LHCN-M2 (cell line): ENCODE measurements around the gene UBR1. TPM values are rescaled to one million over a fixed set of nuclear protein-coding genes. Genes with fewer than 3 reads are reported as not detected.
"Not testable (repeated sequence)": the region's sequence is repeated elsewhere in the genome, so short reads cannot be mapped to it uniquely, and the experiment has no call there.

Experiments used
- DNase-seq: peaks from one replicate; pipeline ENCODE4 v3.0.0-alpha.2; 2012; ENCODE audit warnings: low read depth
- total RNA-seq: library from RNA; depleted of rRNA; stranded (reverse); fragments of >200 nt; gene quantifications from 2 replicates; pipeline ENCODE4 v1.2.3, GENCODE V29; 2014

The UBR1 gene
- total RNA-seq, 1 experiment from 2014 or later: 24.7 TPM

GRCh38 chr15:42974202-42974862 is 131.5 kb downstream of the UBR1 start:
- no peak for DNase-seq

- no peak for DNase-seq
These were observed 132.7 kb downstream of the UBR1 start for GRCh38 chr15:42973114-42973513.

- DNase-seq: no peak
These were observed 134.0 kb downstream of the UBR1 start for GRCh38 chr15:42971830-42972229.

GRCh38 chr15:42964476-42964875 is 141.4 kb downstream of the UBR1 start:
- DNase-seq: no peak

- DNase-seq: peak; percentile 86
These were observed 150.3 kb downstream of the UBR1 start for GRCh38 chr15:42955518-42955917.

- no peak for DNase-seq
These were observed 151.5 kb downstream of the UBR1 start for GRCh38 chr15:42954291-42954690.

GRCh38 chr15:42948898-42949297 is 156.9 kb downstream of the UBR1 start:
- not testable (repeated sequence) for DNase-seq

GRCh38 chr15:42940527-42940926 is 165.3 kb downstream of the UBR1 start:
- DNase-seq: no peak

- no peak for DNase-seq
These were observed 166.0 kb downstream of the UBR1 start for GRCh38 chr15:42939841-42940240.

- DNase-seq: no peak
These were observed 168.7 kb downstream of the UBR1 start for GRCh38 chr15:42937143-42937542.

- no peak for DNase-seq
These were observed 171.8 kb downstream of the UBR1 start for GRCh38 chr15:42933886-42934667.

GRCh38 chr15:42932833-42933515 is 172.9 kb downstream of the UBR1 start:
- DNase-seq: no peak

- DNase-seq: no peak
These were observed 173.9 kb downstream of the UBR1 start for GRCh38 chr15:42931702-42932486.

- DNase-seq: no peak
These were observed 176.5 kb downstream of the UBR1 start for GRCh38 chr15:42929306-42929848.

GRCh38 chr15:42921342-42921731 is 184.5 kb downstream of the UBR1 start:
- no peak for DNase-seq

GRCh38 chr15:42920519-42921341 is 185.1 kb downstream of the UBR1 start, which contains the start of gene TTBK2:
Gene TTBK2 (minus strand): TSS chr15:42920778. CDS start chr15:42878617, 42,161 bp downstream.
- peak; percentile 98 for DNase-seq

- peak; percentile 41 for DNase-seq
These were observed 185.9 kb downstream of the UBR1 start for GRCh38 chr15:42919799-42920518.

- DNase-seq: no peak
These were observed 186.5 kb downstream of the UBR1 start for GRCh38 chr15:42919308-42919707.

GRCh38 chr15:42918047-42918446 is 187.8 kb downstream of the UBR1 start:
- no peak for DNase-seq
